ENCODE data around the gene C8A. TPM values are rescaled to one million over a fixed set of nuclear protein-coding genes. Genes with fewer than 3 reads are reported as not detected.

C8A gene
- total and polyA plus RNA-seq, 2 of the 8 experiments (the other 6 are each of a cell fraction or from before 2014, with no cell fraction given): not detected

GRCh38 chr1:56917356-56917755 lies 62.8 kb downstream of the C8A start:
- no peaks in the 10 kb centered on the region for H3K79me2 ChIP-seq (ENCODE audit: control insufficient read depth in 1 of 2, insufficient read depth in 2 of 2, low read length in 2 of 2)
- no peak overlapping the region for H4K8ac ChIP-seq (ENCODE audit: extremely low read depth, insufficient read depth, low read length)
- H3K4ac ChIP-seq (replicated peaks; ENCODE audit: insufficient read length, low read depth, low read length): no peak overlapping the region
- H3K4me1 ChIP-seq (replicated peaks in 1 of 4; ENCODE audit: control insufficient read depth in 3 of 4, insufficient read depth in 4 of 4, low read length in 3 of 4): no peaks in the 10 kb centered on the region
- no peak overlapping the region for H3K56ac ChIP-seq (replicated peaks; ENCODE audit: insufficient read length, low read depth, low read length)
- H2BK5ac ChIP-seq (ENCODE audit: low read depth, low read length): 0 out of 2 replicates have a peak overlapping the region, but pooled peaks have one; percentile 13
- H3K27me3 ChIP-seq (replicated peaks in 1 of 4; ENCODE audit: control insufficient read depth in 3 of 4, extremely low read depth in 1 of 4, insufficient read depth in 3 of 4, low read length in 3 of 4): no peaks in the 10 kb centered on the region; a peak in 1 of 7 replicates
- H3K23me2 ChIP-seq (ENCODE audit: low read depth, low read length): no peaks in the 10 kb centered on the region
- no peak overlapping the region for H2BK15ac ChIP-seq (ENCODE audit: low read length)
- H2BK20ac ChIP-seq (ENCODE audit: low read length): no peak overlapping the region
- H4K5ac ChIP-seq (ENCODE audit: insufficient read length, low read depth, low read length): no peak overlapping the region
- no peak overlapping the region for H3K18ac ChIP-seq (ENCODE audit: extremely low read depth, low read length)
- no peak overlapping the region for H4K91ac ChIP-seq (replicated peaks; ENCODE audit: insufficient read length, low read length)
- H3K79me1 ChIP-seq (ENCODE audit: low read depth, low read length): no peaks in the 10 kb centered on the region
- H3K9ac ChIP-seq (replicated peaks in 1 of 4; ENCODE audit: extremely low read depth in 1 of 4, low read depth in 3 of 4, low read length in 3 of 4): no peak overlapping the region
- 96% methylated on average over 5 of the region's 5 CpGs; no CpG with 5 or more reads in 1 of the 2 experiments for WGBS, 2 experiments (ENCODE audit: extremely low coverage in 1 of 2, insufficient coverage in 1 of 2, insufficient read length in 1 of 2, insufficient replicate concordance in 2 of 2, low coverage in 1 of 2, low lambda C conversion rate in 2 of 2, missing lambda C conversion rate in 1 of 2)
- H3K9me3 ChIP-seq (ENCODE audit: insufficient read depth in 2 of 2, low read depth in 1 of 2, low read length in 1 of 2): no peaks in the 10 kb centered on the region
- no peaks in the 10 kb centered on the region for H4K20me1 ChIP-seq (replicated peaks in 1 of 2; ENCODE audit: control insufficient read depth in 1 of 2, insufficient read depth in 2 of 2, low read length in 2 of 2)
- H3K27ac ChIP-seq (ENCODE audit: low read depth, low read length): no peak overlapping the region
- no peaks in the 10 kb centered on the region for H3K36me3 ChIP-seq (ENCODE audit: control insufficient read depth in 2 of 4, insufficient read depth in 4 of 4, low read length in 3 of 4)
- TF ChIP-seq TAF7 (optimal IDR thresholded peaks at IDR 0.05; ENCODE audit: borderline replicate concordance, low read depth, low read length): no peak
- no peak for TF ChIP-seq HDAC2 (IDR thresholded peaks at IDR 0.05; ENCODE audit: borderline replicate concordance in 1 of 2, low read depth in 2 of 2, low read length in 2 of 2)
- TF ChIP-seq ASH2L (IDR thresholded peaks at IDR 0.05; ENCODE audit: low read length): no peak
- TF ChIP-seq SAP30 (IDR thresholded peaks at IDR 0.05; ENCODE audit: insufficient read depth, insufficient replicate concordance, low read length): no peak
- no peak overlapping the region for H3K4me3 ChIP-seq (ENCODE audit: extremely low read depth in 1 of 4, insufficient read depth in 2 of 4, low read depth in 3 of 4, low read length in 4 of 4)
- FAIRE-seq (no peak), DNase-seq (ENCODE audit: low read depth in 1 of 2, low spot score in 2 of 2) (no peak)
- no peak overlapping the region for H2AK5ac ChIP-seq (ENCODE audit: low read depth, low read length)
- H2BK12ac ChIP-seq (ENCODE audit: low read depth, low read length): no peak overlapping the region
- H2AFZ ChIP-seq (ENCODE audit: low read length): no peak overlapping the region
- no peak overlapping the region for H3K23ac ChIP-seq (ENCODE audit: insufficient read length)
- CTCF ChIA-PET (ENCODE audit: partially characterized antibody): interaction anchor here (1.6 to 2.0 kb wide), 3 partner anchors 12 to 51 kb away, joined by 4 to 5 read pairs (median 4); no protein-coding TSS in a partner anchor
- no peak overlapping the region for H3K14ac ChIP-seq (ENCODE audit: insufficient read length)
- no peak overlapping the region for H3K4me2 ChIP-seq (ENCODE audit: insufficient read depth in 1 of 2, low read depth in 2 of 2, low read length in 2 of 2)
- POLR2A ChIA-PET (ENCODE audit: partially characterized antibody): no interaction called here
- H2BK120ac ChIP-seq (replicated peaks; ENCODE audit: low read depth, low read length): no peak overlapping the region

All from H1 (cell line).